Activated naive CD4-positive, alpha-beta T cell (primary cell): ENCODE measurements around the gene KLHL25.

ENCODE experiments used
- DNase-seq, 4 experiments: peaks; one replicate each; lab custom pipeline; 2025; lab: John Stamatoyannopoulos, UW

KLHL25 gene

GRCh38 chr15:85716261-85716660 is 78.5 kb downstream of the KLHL25 start:
- no peak for DNase-seq

DNA sequence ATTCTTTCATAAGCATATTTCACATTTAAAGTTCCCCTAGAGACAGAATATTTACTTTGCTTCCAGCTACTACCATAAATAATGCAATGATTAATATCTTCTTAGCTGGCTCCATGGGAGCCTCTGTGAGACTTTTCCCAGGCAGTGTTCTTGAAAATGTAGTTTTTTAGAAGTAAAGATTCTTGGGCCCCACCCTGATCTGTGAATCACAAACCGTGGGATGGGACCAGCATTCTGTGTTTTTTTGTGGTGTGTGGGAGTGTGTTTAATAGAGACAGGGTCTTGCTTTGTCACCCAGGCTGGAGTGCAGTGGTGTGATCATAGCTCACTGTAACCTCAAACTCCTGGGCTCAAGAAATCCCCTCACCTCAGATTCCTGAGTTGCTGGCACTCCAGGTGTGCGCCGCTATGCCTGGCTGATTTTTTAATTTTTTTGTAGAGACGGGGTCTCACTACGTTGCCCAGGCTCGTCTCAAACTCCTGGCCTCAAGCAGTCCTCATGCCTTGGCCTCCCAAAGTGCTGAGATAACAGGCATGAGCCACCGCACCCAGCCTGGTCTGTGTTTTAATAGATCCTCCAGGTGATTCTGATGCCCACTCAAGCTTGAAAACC is 83.0 kb downstream of the KLHL25 start:
- no peak for DNase-seq

- DNase-seq: no peak
These were observed 84.3 kb downstream of the KLHL25 start for GRCh38 chr15:85710340-85710842.
